ENCODE results near the gene CLIP2. TPM values are rescaled to one million over a fixed set of nuclear protein-coding genes. Genes with fewer than 3 reads are reported as not detected.
"Not testable (repeated sequence)": the region's sequence is repeated elsewhere in the genome, so short reads cannot be mapped to it uniquely, and the experiment has no call there.

CLIP2 gene
- total RNA-seq, 1 donor from 2014 or later = 48.9 TPM

- Mint-ChIP-seq H3K9me3 (no peaks in the 10 kb centered on the region), H3K4me1 (ENCODE audit: unreplicated experiment) (no peaks in the 10 kb centered on the region), H3K4me3 (no peak overlapping the region), H3K27ac (no peak overlapping the region), H3K27me3 (no peaks in the 10 kb centered on the region), H3K36me3 (no peaks in the 10 kb centered on the region)
- no peak for TF ChIP-seq CTCF (conservative IDR thresholded peaks at IDR 0.05)
- no peak for DNase-seq (ENCODE audit: extremely low spot score, unreplicated experiment)
These were observed 118.8 kb downstream of the CLIP2 start for GRCh38 chr7:74407958-74408357.

- Mint-ChIP-seq H3K4me3 (no peak overlapping the region), H3K27ac (no peak overlapping the region), H3K36me3 (no peaks in the 10 kb centered on the region), H3K9me3 (no peaks in the 10 kb centered on the region), H3K4me1 (ENCODE audit: unreplicated experiment) (no peaks in the 10 kb centered on the region), H3K27me3 (no peaks in the 10 kb centered on the region)
- DNase-seq (ENCODE audit: extremely low spot score, unreplicated experiment) = no peak
- TF ChIP-seq CTCF (conservative IDR thresholded peaks at IDR 0.05) = no peak
These were observed 120.4 kb downstream of the CLIP2 start for GRCh38 chr7:74409571-74409970.

GRCh38 chr7:74410772-74411171 is 121.6 kb downstream of the CLIP2 start:
- H3K4me3 Mint-ChIP-seq = no peak overlapping the region
- H3K27ac Mint-ChIP-seq = no peak overlapping the region
- TF ChIP-seq CTCF (conservative IDR thresholded peaks at IDR 0.05) = no peak
- no peaks in the 10 kb centered on the region for H3K27me3 Mint-ChIP-seq
- no peaks in the 10 kb centered on the region for H3K4me1 Mint-ChIP-seq (ENCODE audit: unreplicated experiment)
- DNase-seq (ENCODE audit: extremely low spot score, unreplicated experiment) = no peak
- no peaks in the 10 kb centered on the region for H3K36me3 Mint-ChIP-seq
- no peaks in the 10 kb centered on the region for H3K9me3 Mint-ChIP-seq

- H3K4me3 Mint-ChIP-seq; H3K4me1 Mint-ChIP-seq (ENCODE audit: unreplicated experiment); DNase-seq (ENCODE audit: extremely low spot score, unreplicated experiment); H3K27ac Mint-ChIP-seq; H3K27me3 Mint-ChIP-seq; H3K9me3 Mint-ChIP-seq; H3K36me3 Mint-ChIP-seq: not testable (repeated sequence)
These were observed 122.4 kb downstream of the CLIP2 start for GRCh38 chr7:74411571-74411970.

- H3K36me3 Mint-ChIP-seq = no peaks in the 10 kb centered on the region
- H3K4me3 Mint-ChIP-seq = no peak overlapping the region
- no peaks in the 10 kb centered on the region for H3K4me1 Mint-ChIP-seq (ENCODE audit: unreplicated experiment)
- H3K27me3 Mint-ChIP-seq = no peaks in the 10 kb centered on the region
- DNase-seq (ENCODE audit: extremely low spot score, unreplicated experiment) = no peak
- H3K27ac Mint-ChIP-seq = no peak overlapping the region
- TF ChIP-seq CTCF (conservative IDR thresholded peaks at IDR 0.05) = no peak
- H3K9me3 Mint-ChIP-seq = no peaks in the 10 kb centered on the region
These were observed 122.8 kb downstream of the CLIP2 start for GRCh38 chr7:74412056-74412455.

GRCh38 chr7:74412603-74413002 is 123.4 kb downstream of the CLIP2 start:
- no peak for TF ChIP-seq CTCF (conservative IDR thresholded peaks at IDR 0.05)
- no peak for DNase-seq (ENCODE audit: extremely low spot score, unreplicated experiment)
- H3K9me3 Mint-ChIP-seq = no peaks in the 10 kb centered on the region
- no peak overlapping the region for H3K27ac Mint-ChIP-seq
- H3K4me1 Mint-ChIP-seq (ENCODE audit: unreplicated experiment) = peaks cover 4% of the 10 kb centered on the region
- H3K4me3 Mint-ChIP-seq = no peak overlapping the region
- H3K36me3 Mint-ChIP-seq = no peaks in the 10 kb centered on the region
- no peaks in the 10 kb centered on the region for H3K27me3 Mint-ChIP-seq

GRCh38 chr7:74414595-74415333 is 125.6 kb downstream of the CLIP2 start:
- H3K4me1 Mint-ChIP-seq (ENCODE audit: unreplicated experiment); H3K4me3 Mint-ChIP-seq; H3K36me3 Mint-ChIP-seq; H3K9me3 Mint-ChIP-seq; H3K27me3 Mint-ChIP-seq; H3K27ac Mint-ChIP-seq; DNase-seq (ENCODE audit: extremely low spot score, unreplicated experiment): not testable (repeated sequence)

All from type B pancreatic cell (in vitro differentiated cells).